GM18505 (cell line): Measurements from ENCODE around the gene SCTR.
"Not testable (repeated sequence)": the region's sequence is repeated elsewhere in the genome, so short reads cannot be mapped to it uniquely, and the experiment has no call there.

Source experiments
- ATAC-seq: cut with Tn5 transposase; IDR thresholded peaks from one replicate; pipeline ENCODE4 v1.9.1; 2021; ENCODE audit not compliant: unreplicated experiment
- POLR2A ChIP-seq: IDR thresholded peaks from 4 replicates; pipeline ENCODE4 v1.6.1; 2011; ENCODE audit warnings: borderline replicate concordance; ENCODE audit not compliant: insufficient read depth, insufficient read length; ENCODE audit errors: extremely low read depth

Gene SCTR

DNA sequence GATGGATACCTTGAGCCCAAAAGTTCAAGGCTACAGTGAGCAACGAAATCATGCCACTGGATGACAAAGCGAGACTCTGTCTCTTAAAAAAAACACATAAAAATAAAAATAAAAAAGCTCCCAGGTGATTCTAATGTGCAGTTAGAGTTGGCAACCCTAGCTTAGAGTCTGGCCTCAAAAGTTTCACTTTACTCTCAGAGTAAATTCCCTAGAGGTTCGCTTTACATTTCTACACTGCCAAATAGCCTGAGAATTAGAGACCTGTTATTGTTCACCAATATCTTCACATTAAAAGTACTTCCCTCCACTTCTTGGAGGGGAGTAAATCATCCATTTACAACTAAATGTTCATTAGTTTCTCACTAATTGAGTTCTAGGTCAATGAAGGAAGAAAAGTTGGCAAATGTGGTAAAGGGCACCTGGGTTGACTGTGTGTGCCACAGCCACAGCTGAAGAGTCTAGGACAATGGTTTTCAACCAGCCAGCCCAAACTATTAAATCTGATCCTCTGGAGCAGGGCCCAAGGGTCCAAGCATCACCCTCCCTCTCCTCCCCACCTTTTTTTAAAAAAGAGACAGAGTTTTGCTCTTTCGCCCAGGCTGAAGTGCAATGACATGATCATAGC lies 107.9 kb downstream of the SCTR start:
- no peak for TF ChIP-seq POLR2A
- ATAC-seq, result no peak

DNA sequence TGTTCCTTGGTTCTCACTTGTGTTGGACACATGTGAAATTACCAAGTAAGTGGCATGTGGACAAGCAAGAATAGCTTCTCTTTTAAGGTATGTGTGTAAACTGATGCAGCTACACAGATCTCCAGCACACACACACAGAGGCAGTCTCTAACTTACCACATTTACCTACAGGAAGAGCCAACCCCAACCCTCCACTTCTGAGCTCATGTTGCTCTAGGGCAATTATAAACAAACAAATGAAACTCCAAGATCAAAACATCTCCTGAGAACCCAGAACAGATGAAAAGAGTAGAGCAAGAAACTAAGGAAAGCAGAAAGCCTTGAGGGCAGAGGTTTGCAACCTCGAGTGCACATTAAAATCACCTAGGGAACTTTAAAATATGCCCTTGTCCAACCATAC lies 108.7 kb downstream of the SCTR start:
- ATAC-seq, result no peak
- no peak for TF ChIP-seq POLR2A

DNA sequence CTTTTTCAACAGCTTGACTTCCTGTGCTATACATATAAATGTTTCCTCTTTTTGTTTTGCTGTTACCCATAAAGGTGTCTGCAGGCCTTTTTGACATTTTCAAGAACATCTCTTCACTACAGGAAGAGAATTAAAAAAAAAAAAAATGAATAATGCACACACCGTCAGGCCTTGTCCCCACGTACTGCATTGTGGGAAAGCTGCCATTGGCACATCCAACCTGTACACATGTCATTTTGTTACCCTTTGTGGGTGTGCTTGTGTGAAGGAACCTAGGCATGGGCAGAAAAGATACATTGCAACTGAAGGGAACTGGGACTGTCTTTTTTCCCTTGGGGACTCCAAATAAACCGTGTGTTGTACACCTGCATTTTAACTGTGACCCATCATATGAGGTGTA lies 109.4 kb downstream of the SCTR start:
- no peak for TF ChIP-seq POLR2A
- no peak for ATAC-seq

DNA sequence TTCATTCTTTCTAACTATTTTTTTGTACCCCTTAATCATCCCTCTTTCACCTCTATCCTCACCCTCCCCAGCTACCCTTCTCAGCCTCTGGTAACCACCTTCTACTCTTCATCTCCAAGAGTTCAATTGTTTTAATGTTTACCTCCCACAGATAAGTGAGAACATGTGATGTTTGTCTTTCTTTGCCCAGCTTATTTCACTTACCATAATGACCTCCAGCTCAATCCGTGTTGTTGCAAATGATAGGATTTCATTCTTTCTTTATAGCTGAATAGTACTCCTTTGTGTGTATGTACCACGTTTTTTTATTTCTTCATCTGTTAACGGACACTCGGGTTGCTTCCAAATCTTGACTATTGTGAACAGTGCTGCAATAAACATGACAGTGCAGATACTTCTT lies 114.8 kb downstream of the SCTR start:
- no peak for ATAC-seq

DNA sequence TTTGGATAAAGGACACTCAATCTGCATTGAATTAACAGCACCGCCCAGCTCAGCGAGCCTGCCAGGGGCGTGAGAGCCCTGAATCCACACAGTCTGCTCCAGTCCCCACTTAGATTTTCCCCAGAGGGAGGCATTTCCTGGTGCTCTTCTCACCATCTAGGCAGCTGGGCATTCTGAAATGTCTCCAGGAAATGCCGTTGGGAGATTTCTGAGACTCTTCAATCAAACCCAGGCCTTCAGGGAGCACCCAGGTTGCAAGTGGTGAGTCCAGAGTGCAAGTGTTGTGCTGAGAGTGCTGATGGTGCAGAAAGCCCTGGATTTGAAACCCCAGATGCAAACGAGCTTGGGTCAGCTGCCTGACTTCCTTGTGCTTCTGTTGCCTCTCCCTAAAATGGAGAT lies 116.1 kb downstream of the SCTR start:
- TF ChIP-seq POLR2A, result no peak
- no peak for ATAC-seq

More for the DNA sequence above, 114.8 kb downstream of the SCTR start:
- no peak for TF ChIP-seq POLR2A

DNA sequence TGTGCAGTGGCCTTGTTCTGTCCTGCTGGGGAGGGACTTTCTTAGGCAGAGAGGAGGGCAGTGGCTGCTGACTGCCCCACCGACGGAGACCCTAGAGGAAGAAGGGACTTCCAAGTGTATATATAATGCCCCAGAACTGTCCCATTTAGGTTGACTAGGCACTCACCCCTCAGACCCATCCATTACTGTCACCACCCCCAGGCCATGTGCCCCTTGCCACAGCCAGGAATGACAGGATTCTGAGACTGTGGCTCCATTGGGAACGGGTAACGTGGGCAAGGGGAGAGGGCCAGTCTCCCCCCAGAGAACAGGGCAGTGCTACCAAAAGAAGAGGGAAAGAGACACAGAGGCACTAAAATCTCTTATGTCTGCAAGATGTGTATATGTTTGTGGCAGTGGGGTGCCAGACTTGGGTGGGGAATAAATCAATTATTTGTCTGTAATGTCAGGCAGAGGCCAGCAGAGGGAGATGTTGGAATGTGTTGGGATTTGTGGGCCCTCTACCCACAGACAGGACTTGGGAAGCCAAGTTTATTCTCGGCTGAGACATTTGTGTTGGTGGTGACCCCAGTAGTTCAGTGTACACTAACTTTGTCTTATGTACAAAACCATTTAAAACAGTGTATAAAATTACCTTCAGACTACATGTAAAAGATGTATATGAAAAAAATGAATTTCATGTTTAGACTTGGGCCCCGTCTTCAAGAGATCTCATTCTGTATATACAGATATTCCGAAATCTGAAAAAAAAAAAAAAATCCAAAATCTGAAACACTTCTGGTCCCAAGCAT lies 116.7 kb downstream of the SCTR start:
- no peak for TF ChIP-seq POLR2A
- no peak for ATAC-seq

DNA sequence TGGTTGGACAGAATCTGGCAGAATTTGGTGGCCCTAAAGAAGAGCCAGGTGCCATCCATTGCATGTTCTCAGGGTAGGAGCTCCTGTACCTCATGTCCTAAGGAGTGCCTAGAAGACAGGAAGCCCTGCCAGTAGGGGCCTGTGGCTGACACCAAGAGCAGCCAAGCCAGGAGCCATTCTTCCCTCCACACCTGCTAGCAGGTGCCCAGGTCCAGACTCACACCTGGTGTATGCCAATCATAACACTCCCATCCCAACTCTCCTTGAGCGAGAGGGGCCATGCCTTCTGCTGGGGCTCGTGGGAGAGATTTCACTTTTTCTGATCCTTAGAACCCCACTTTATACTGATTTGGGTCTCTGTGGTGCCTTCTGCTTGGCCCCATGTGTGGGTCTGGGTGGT lies 119.1 kb downstream of the SCTR start:
- no peak for TF ChIP-seq POLR2A
- ATAC-seq, result no peak

DNA sequence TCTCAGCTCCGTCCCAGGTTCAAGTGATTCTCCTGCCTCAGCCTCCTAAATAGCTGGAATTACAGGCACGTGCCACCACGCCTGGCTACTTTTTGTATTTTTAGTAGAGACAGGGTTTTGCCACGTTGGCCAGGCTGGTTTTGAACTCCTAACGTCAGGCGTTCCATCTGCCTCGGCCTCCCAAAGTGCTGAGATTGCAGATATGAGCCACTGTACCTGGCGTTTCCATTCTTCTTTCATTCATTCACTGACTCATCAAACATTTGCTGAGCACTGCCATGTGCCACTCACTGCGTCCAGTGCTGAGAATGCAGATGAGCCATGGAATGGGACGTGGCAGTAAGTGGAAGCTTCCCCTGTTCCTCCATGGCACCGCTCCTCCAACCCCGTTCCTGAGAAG lies 120.7 kb downstream of the SCTR start:
- not testable (repeated sequence) for ATAC-seq

DNA sequence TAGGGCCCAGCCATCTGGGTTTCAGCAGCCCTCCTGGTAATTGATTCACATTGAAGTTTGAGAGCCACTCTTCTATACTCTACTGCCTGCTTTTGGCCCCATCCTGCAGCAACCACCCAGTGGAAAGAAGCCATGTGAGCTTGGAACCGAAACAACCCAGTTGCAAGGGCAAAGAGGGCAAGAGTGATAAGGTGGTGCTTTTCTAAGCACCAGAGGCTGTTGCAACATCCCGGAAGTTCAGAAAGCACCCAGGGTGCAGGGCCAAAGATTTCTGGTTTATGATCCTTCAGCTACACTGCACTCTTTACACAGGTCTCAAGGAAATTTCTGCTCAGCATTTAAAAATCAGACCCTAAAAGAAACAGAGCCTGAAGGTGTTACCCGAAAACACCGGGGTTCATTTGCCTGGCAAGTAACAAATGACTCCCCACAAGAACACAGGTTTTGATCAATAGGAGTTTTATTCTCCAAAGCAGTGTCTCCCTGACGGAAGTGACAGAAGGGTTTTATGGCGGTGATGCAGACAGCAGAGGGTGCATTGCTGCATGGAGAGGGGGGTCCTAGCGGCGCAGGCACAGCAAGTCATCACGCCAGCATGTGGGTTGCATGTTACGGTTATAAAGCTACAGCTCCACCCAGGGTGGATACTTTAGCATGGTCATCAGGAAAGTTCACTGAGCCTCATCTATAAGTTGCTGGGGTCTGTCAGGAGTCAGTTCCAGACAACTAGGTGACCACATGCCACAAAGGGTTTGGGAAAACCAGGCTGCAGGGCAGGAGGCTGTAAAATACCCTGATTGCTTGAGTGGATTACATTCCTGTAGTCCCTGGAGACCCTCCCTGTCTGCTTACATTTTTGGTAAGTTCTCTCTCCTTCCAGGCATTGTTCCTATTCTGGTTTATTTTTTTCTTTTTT lies 121.4 kb downstream of the SCTR start:
- no peak for ATAC-seq
- no peak for TF ChIP-seq POLR2A

DNA sequence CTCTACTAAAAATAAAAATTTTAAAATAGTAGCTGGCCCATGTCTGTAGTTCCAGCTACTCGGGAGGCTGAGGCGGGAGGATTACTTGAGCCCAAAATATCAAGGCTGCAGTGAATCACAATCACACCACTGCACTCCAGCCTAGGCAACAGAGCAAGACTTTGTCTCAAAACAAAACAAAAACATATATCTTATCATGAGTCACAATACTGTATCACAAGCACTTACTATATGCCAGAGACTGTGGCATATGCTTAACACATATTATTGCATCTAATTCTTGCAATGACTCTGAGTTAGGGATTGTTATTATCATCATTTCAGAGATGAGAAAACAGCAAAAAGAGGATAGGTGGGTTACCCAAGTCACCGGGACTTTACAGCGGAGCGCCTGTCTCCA lies 122.2 kb downstream of the SCTR start:
- no peak for ATAC-seq
- no peak for TF ChIP-seq POLR2A

DNA sequence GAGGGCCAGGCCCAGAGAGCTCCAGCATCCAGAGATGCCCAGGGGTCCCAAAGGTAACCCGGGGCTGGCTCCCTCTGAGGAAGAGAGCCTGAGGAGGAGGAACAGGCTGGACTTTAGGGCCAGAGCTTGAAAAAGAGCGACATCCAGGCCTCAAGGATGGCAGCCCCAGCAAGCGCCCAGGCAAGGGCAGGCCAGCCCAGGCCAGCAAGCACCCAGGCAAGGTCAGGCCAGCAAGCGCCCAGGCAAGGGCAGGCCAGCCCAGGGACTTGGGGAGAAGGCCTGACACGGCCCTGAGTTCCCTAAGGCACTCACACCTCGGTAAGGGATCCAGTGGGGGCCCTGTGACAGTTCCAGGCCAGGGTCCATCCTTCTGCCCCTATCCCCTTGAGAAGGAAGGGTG lies 127.1 kb downstream of the SCTR start:
- ATAC-seq, result no peak
- TF ChIP-seq POLR2A, result no peak

DNA sequence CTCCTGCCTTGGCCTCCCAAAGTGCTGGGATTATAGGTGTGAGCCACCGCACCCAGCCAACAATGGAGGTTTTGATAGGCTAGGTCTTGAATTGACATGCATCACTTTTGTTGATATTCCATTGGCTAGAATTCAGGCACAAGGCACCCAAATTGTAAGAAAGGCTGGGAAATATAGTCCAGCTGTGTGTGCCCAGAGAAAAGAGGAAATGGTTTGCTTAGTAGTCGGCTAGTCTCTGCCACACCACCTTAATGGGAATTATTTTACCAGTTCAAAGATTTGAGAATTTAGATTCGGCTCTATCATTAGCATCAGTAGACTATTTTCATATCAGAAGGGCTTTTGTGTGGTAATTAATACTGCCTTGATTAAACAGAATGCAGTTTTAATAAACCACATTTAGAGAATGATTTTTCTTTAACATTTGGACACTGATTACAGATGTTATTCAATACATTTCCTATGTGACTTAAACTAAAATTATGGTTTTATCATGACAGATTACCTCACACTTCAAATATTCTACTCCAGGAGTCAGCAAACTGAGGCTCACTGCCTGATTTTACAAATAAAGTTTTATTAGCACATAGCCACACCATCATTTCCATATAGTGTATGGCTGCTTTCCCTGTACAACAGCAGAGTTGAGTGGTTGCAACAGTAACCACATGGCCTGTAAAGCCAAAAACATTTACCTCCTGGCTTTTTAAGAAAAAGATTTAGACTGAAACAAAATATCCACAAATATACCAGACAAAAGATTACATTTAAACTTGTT lies 130.1 kb downstream of the SCTR start:
- ATAC-seq, result no peak
- TF ChIP-seq POLR2A, result no peak
